ENCODE measurements around the gene ATP8B3.

Gene ATP8B3

GRCh38 chr19:1745589-1746031 is 66.5 kb downstream of the ATP8B3 start (continued):
- TF ChIP-seq SP2 (tag by site-specific recombination; IDR thresholded peaks at IDR 0.05) (peak; percentile 59), ZFP3 (tag by site-specific recombination; IDR thresholded peaks at IDR 0.05; ENCODE audit: low read depth) (no peak), ZBTB17 (tag by site-specific recombination; IDR thresholded peaks at IDR 0.05) (peak; percentile 61; the same call in 1 of the 2 replicates), ZNF140 (tag by site-specific recombination; IDR thresholded peaks at IDR 0.05) (peak; percentile 99), ZNF48 (tag by site-specific recombination; IDR thresholded peaks at IDR 0.05) (no peak), ZNF324 (tag by site-specific recombination; IDR thresholded peaks at IDR 0.05) (no peak), ELK4 (IDR thresholded peaks at IDR 0.05; ENCODE audit: borderline replicate concordance, low read depth, low read length) (no peak), ZNF133 (tag by site-specific recombination; IDR thresholded peaks at IDR 0.05) (no peak), ZNF121 (tag by site-specific recombination; IDR thresholded peaks at IDR 0.05) (no peak), MZF1 (tag by site-specific recombination; IDR thresholded peaks at IDR 0.05; ENCODE audit: borderline replicate concordance) (peak; percentile 95), PRDM1 (tag by site-specific recombination; IDR thresholded peaks at IDR 0.05) (peak; percentile 54; the same call in 1 of the 2 replicates), IKZF3 (tag by site-specific recombination; IDR thresholded peaks at IDR 0.05) (peak; percentile 62; the same call in 1 of the 2 replicates), KLF1 (tag by site-specific recombination; IDR thresholded peaks at IDR 0.05) (0 out of 2 replicates have a peak, but pooled peaks have one; percentile 15), ZEB2 (tag by site-specific recombination; IDR thresholded peaks at IDR 0.05) (no peak), PRDM10 (tag by site-specific recombination; IDR thresholded peaks at IDR 0.05) (peak; percentile 57; the same call in 1 of the 2 replicates), ZNF394 (tag by site-specific recombination; IDR thresholded peaks at IDR 0.05; ENCODE audit: borderline replicate concordance) (peak; percentile 27; the same call in 1 of the 2 replicates), INSM2 (tag by site-specific recombination; IDR thresholded peaks at IDR 0.05) (no peak), ZNF366 (tag by site-specific recombination; conservative IDR thresholded peaks at IDR 0.05) (peak; percentile 81), ZNF600 (tag by site-specific recombination; IDR thresholded peaks at IDR 0.05) (peak; percentile 78), EGR2 (tag by site-specific recombination; IDR thresholded peaks at IDR 0.05; ENCODE audit: low read depth) (peak; percentile 50; the same call in 1 of the 2 replicates), ZSCAN4 (tag by site-specific recombination; IDR thresholded peaks at IDR 0.05) (no peak), ZNF2 (tag by site-specific recombination; IDR thresholded peaks at IDR 0.05) (0 out of 2 replicates have a peak, but pooled peaks have one; percentile 12), ZNF398 (tag by site-specific recombination; IDR thresholded peaks at IDR 0.05) (peak; percentile 79), HOXD13 (CRISPR knock-in tag; IDR thresholded peaks at IDR 0.05; ENCODE audit: borderline replicate concordance) (no peak), ZNF184 (tag by site-specific recombination; IDR thresholded peaks at IDR 0.05) (no peak), ZBTB10 (tag by site-specific recombination; IDR thresholded peaks at IDR 0.05) (peak; percentile 30; the same call in 1 of the 2 replicates), YY2 (tag by site-specific recombination; IDR thresholded peaks at IDR 0.05) (no peak), HOXA7 (CRISPR knock-in tag; IDR thresholded peaks at IDR 0.05; ENCODE audit: borderline replicate concordance) (no peak), SP3 (tag by site-specific recombination; IDR thresholded peaks at IDR 0.05) (peak; percentile 61)

Data from HEK293 (cell line).